SIG-M5 treated with dmso at 0.1 percent for 504 hours (cell line): ENCODE data around the gene MED13L.

Experiments used
- DNase-seq: peaks from one replicate; lab custom pipeline; 2025; ENCODE audit not compliant: unreplicated experiment; lab: John Stamatoyannopoulos, UW

MED13L gene

GRCh38 chr12:115926037-115926670 lies 351.3 kb downstream of the MED13L start:
- no peak for DNase-seq

GRCh38 chr12:115923851-115924250 lies 353.6 kb downstream of the MED13L start:
- no peak for DNase-seq

- DNase-seq, result peak; percentile 61
Measured at GRCh38 chr12:115922952-115923564, 354.4 kb downstream of the MED13L start.

GRCh38 chr12:115920395-115921183 lies 356.9 kb downstream of the MED13L start:
- DNase-seq, result no peak

GRCh38 chr12:115918763-115919162 lies 358.7 kb downstream of the MED13L start:
- no peak for DNase-seq

- DNase-seq, result peak; percentile 35
Measured at GRCh38 chr12:115916910-115917668, 360.4 kb downstream of the MED13L start.

GRCh38 chr12:115914122-115914521 lies 363.4 kb downstream of the MED13L start:
- DNase-seq, result no peak

GRCh38 chr12:115912440-115912839 lies 365.1 kb downstream of the MED13L start:
- no peak for DNase-seq

- DNase-seq, result no peak
Measured at GRCh38 chr12:115911360-115911759, 366.1 kb downstream of the MED13L start.

GRCh38 chr12:115910057-115910456 lies 367.4 kb downstream of the MED13L start:
- no peak for DNase-seq
